ENCODE results near the gene NMNAT3.

DNA sequence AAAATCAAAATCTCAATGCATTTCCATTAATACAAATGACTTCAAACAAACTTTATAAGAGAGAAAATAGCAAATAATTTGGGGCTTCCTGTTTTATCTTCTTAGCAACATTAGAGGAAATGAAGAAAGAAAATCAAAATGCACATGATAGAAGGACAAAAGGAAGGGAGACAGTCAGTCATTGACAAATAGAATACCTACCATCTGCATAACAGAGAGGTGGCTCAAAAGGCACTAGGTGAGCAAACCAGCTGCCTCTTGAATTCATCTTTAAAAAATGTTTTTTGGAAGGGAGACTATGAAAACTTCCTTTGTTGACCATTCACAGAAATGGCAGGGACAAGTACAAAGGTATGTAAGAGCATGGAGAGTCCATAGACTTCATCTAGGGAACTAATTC, 9.4 kb downstream of the NMNAT3 start:
- TF ChIP-seq, protein P1, sequence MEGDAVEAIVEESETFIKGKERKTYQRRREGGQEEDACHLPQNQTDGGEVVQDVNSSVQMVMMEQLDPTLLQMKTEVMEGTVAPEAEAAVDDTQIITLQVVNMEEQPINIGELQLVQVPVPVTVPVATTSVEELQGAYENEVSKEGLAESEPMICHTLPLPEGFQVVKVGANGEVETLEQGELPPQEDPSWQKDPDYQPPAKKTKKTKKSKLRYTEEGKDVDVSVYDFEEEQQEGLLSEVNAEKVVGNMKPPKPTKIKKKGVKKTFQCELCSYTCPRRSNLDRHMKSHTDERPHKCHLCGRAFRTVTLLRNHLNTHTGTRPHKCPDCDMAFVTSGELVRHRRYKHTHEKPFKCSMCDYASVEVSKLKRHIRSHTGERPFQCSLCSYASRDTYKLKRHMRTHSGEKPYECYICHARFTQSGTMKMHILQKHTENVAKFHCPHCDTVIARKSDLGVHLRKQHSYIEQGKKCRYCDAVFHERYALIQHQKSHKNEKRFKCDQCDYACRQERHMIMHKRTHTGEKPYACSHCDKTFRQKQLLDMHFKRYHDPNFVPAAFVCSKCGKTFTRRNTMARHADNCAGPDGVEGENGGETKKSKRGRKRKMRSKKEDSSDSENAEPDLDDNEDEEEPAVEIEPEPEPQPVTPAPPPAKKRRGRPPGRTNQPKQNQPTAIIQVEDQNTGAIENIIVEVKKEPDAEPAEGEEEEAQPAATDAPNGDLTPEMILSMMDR (IDR thresholded peaks at IDR 0.05): no peak
- TF ChIP-seq JUN (IDR thresholded peaks at IDR 0.05): no peak

Data from A549 (cell line).